H1 (cell line): ENCODE results near the gene DUSP23. TPM values are rescaled to one million over a fixed set of nuclear protein-coding genes. Genes with fewer than 3 reads are reported as not detected.

ENCODE experiments used
- BCL11A ChIP-seq, 2 experiments: IDR thresholded peaks; one replicate each; pipeline ENCODE4 v1.6.1; 2011; ENCODE audit warnings: low read depth in 2 of 2, low read length in 2 of 2, mild to moderate bottlenecking in 2 of 2
- CTCF ChIP-seq, 3 experiments: IDR thresholded peaks; 1 replicate in 2 of 3; 2 replicates in 1 of 3; pipeline versions ENCODE4 v1.5.1 to v1.6.1; 2011; ENCODE audit warnings: low read length in 3 of 3, mild to moderate bottlenecking in 3 of 3, inconsistent platforms in 2 of 3, low read depth in 1 of 3, moderate library complexity in 1 of 3; ENCODE audit not compliant: insufficient read depth in 1 of 3; ENCODE audit errors: control extremely low read depth in 1 of 3
- NANOG ChIP-seq: IDR thresholded peaks from 2 replicates; pipeline ENCODE4 v1.6.1; 2011; ENCODE audit warnings: low read length, low read depth, mild to moderate bottlenecking, inconsistent platforms; ENCODE audit not compliant: insufficient read depth, poor library complexity, severe bottlenecking
- SP1 ChIP-seq: IDR thresholded peaks from 2 replicates; pipeline ENCODE4 v1.6.1; 2011; ENCODE audit warnings: low read depth, low read length
- polyA plus RNA-seq, 7 experiments: library from polyadenylated mRNA; depleted of rRNA in 3 of 7; stranded (reverse) in 5 of 7; unstranded in 2 of 7; fragments of >200 nt in 5 of 7; fragments of 200-250 nt in 2 of 7; gene quantifications; 1 replicate in 5 of 7; 2 replicates in 1 of 7; 4 replicates in 1 of 7; pipeline versions ENCODE4 v1.2.1 to v1.2.3, GENCODE V29; 2011 to 2013; ENCODE audit warnings: missing spikeins in 2 of 7, mixed read lengths in 2 of 7
- total RNA-seq: library from RNA; stranded (reverse); fragmentation: NEBNext Ultra II Directional; extraction: Animal tissue kit (Norgen Biotek cat#: 25700); gene quantifications from 2 replicates; pipeline ENCODE4 v1.2.1, GENCODE V29; 2021

DUSP23 gene
- total and polyA plus RNA-seq, 2 of the 8 experiments (the other 6 are each of a cell fraction or from before 2014, with no cell fraction given): 45.8 to 80.1 TPM

DNA sequence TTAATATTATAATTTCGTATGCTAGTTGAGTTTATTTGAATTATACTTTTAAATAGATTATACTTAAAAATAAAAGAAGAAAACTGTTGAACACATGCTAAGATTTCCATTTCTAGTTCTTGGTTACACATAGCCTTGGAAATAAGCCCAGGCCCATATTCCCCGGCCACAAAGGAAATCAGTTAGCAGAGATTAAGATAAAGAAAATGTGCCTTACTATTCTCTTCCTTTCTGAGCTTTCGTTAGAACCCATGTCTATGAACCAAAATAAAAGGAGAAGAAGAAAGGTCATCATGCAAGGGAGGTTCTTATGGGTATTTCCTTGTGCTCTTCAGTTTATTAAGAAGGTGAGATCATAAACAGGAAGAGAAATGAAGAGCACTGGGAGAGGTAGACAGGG, 34.1 kb upstream of the DUSP23 start (continued):
- TF ChIP-seq CTCF (IDR thresholded peaks at IDR 0.05; ENCODE audit: control extremely low read depth in 1 of 3, insufficient read depth in 1 of 3, low read depth in 1 of 3, low read length in 3 of 3) (no peak), NANOG (no peak), BCL11A (IDR thresholded peaks at IDR 0.05; ENCODE audit: low read depth in 2 of 2, low read length in 2 of 2) (no peak), SP1 (no peak)
